WTC11 (cell line): ENCODE results near the gene TPGS1.

Experiments used
- NFYB ChIP-seq: sonication (generic); formaldehyde crosslinking; conservative IDR thresholded peaks from 2 replicates; pipeline ENCODE4 v1.8.0; 2022; ENCODE audit warnings: low read depth, missing genetic modification reagents
- SMAD3 ChIP-seq: sonication (generic); formaldehyde crosslinking; IDR thresholded peaks from 2 replicates; pipeline ENCODE4 v1.8.0; 2022; ENCODE audit warnings: missing genetic modification reagents, mild to moderate bottlenecking, borderline replicate concordance
- ZNF219 ChIP-seq: sonication (generic); formaldehyde crosslinking; IDR thresholded peaks from 2 replicates; pipeline ENCODE4 v1.8.0; 2023; ENCODE audit warnings: missing genetic modification reagents, mild to moderate bottlenecking, borderline replicate concordance
- TF ChIP-seq, protein P1 (sequence below): fragments of 200-600 bp; IDR thresholded peaks from 2 replicates; pipeline ENCODE4 v1.8.0; 2022; ENCODE audit warnings: antibody characterized with exemption

DNA sequence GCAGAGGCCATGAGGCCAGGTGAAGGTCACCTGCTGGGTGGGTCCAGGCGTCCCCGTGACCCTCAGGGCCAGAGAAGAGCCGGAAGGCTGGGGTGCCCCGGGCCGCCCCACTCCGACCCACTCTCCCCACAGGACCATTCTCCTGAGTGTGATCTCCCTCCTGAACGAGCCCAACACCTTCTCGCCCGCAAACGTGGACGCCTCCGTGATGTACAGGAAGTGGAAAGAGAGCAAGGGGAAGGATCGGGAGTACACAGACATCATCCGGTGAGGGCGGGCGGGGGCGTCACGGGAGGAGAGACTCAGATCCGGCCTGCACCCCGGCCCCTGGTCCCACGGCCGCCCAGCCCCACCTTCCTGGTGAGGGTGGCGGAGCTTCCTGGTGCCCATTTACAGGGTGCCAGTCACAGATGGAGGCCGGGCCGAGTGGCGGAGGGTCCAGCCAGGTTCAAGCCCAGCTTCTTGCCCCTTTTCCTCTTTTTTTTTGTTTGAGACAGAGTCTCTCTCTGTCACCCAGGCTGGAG is 29.6 kb downstream of the TPGS1 start:
- no peak for TF ChIP-seq ZNF219 (CRISPR knock-in tag)
- no peak for TF ChIP-seq NFYB (CRISPR knock-in tag)
- TF ChIP-seq, protein P1, sequence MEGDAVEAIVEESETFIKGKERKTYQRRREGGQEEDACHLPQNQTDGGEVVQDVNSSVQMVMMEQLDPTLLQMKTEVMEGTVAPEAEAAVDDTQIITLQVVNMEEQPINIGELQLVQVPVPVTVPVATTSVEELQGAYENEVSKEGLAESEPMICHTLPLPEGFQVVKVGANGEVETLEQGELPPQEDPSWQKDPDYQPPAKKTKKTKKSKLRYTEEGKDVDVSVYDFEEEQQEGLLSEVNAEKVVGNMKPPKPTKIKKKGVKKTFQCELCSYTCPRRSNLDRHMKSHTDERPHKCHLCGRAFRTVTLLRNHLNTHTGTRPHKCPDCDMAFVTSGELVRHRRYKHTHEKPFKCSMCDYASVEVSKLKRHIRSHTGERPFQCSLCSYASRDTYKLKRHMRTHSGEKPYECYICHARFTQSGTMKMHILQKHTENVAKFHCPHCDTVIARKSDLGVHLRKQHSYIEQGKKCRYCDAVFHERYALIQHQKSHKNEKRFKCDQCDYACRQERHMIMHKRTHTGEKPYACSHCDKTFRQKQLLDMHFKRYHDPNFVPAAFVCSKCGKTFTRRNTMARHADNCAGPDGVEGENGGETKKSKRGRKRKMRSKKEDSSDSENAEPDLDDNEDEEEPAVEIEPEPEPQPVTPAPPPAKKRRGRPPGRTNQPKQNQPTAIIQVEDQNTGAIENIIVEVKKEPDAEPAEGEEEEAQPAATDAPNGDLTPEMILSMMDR = no peak
- no peak for TF ChIP-seq SMAD3 (CRISPR knock-in tag)
